Fibroblast of the aortic adventitia (primary cell): ENCODE measurements around the gene OR51E2. TPM values are rescaled to one million over a fixed set of nuclear protein-coding genes. Genes with fewer than 3 reads are reported as not detected.

Experiments
- DNase-seq: peaks from one replicate; pipeline ENCODE4 v3.0.0-alpha.2; 2010; ENCODE audit warnings: low read depth
- H3K4me3 ChIP-seq: 2 replicates; pipeline ENCODE4 v1.5.1; 2011; ENCODE audit warnings: low read depth, mild to moderate bottlenecking, control low read depth, low read length, moderate library complexity
- total RNA-seq: library from RNA; depleted of rRNA; stranded (reverse); fragments of >200 nt; gene quantifications from 2 replicates; pipeline ENCODE4 v1.2.3, GENCODE V29; 2012; ENCODE audit warnings: low replicate concordance
- TF ChIP-seq, protein P1 (sequence below): IDR thresholded peaks from 2 replicates; pipeline ENCODE4 v1.5.1; 2011; ENCODE audit warnings: mild to moderate bottlenecking, low read length, control low read depth, inconsistent platforms; ENCODE audit not compliant: insufficient read depth

Gene OR51E2
- total RNA-seq, 1 donor, result not detected

DNA sequence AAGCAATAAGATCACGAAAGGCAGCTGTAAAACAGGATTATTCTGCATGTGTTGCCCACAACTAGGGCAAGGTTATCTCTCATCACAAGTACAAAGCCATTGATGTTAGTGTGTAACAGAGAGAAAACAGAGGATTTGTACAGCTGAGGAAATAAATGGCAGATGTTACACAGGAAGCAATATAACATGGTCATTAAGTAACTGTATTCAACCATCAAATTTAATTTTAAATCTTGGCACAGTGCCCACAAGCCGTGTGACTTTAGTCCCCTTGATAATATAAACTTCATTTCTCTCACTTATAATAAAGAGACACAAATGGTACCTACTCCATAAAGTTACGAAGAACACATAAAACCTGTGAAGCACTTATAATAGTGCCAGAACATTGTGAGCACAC is 17.3 kb downstream of the OR51E2 start:
- TF ChIP-seq, protein P1, sequence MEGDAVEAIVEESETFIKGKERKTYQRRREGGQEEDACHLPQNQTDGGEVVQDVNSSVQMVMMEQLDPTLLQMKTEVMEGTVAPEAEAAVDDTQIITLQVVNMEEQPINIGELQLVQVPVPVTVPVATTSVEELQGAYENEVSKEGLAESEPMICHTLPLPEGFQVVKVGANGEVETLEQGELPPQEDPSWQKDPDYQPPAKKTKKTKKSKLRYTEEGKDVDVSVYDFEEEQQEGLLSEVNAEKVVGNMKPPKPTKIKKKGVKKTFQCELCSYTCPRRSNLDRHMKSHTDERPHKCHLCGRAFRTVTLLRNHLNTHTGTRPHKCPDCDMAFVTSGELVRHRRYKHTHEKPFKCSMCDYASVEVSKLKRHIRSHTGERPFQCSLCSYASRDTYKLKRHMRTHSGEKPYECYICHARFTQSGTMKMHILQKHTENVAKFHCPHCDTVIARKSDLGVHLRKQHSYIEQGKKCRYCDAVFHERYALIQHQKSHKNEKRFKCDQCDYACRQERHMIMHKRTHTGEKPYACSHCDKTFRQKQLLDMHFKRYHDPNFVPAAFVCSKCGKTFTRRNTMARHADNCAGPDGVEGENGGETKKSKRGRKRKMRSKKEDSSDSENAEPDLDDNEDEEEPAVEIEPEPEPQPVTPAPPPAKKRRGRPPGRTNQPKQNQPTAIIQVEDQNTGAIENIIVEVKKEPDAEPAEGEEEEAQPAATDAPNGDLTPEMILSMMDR, result no peak
- DNase-seq, result no peak
- H3K4me3 ChIP-seq, result no peak overlapping the region

DNA sequence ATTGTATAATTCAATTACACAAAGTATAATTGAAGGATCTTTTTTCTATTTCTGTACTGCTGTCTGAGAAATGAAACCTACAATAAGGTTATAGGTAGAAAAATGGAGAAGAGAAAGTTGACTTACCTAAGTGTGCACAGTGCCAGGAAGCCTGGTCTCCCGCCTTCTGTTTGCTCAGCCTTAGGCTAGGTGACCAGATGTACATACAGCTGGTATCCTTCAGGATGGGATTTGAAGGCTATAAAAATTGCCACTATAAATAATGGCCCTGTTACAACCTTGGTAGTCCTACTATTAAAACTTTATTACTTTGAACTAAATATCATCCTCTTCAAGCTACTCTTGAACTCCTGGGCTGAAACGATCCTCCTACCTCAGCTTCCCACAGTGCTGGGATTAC is 19.7 kb downstream of the OR51E2 start:
- DNase-seq, result no peak
- TF ChIP-seq, protein P1, result no peak
- H3K4me3 ChIP-seq, result no peak overlapping the region

DNA sequence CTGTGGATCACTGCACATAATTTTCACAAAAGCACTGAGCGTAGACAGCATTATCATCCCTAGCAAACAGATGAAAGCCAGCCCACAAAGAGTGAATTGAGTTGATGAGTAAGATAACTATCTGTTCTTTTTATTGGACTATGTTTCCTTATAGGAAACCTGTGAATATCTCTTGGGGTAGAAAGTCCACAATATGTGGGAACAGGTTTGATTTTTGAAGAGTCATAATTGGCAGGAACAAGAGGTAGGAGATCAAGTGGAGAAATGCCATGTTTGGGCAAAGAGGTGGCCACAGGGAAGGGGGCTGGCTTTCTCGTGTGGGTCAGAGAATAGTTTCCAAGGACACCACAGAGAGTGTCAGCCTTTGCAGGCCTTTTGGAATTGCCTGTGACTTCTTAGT is 23.9 kb downstream of the OR51E2 start:
- no peak for DNase-seq
- no peak overlapping the region for H3K4me3 ChIP-seq
- TF ChIP-seq, protein P1, result no peak

- no peak overlapping the region for H3K4me3 ChIP-seq
- TF ChIP-seq, protein P1, result no peak
- no peak for DNase-seq
Measured at GRCh38 chr11:4672470-4672869, 25.2 kb downstream of the OR51E2 start.

GRCh38 chr11:4671741-4672140 is 25.9 kb downstream of the OR51E2 start:
- TF ChIP-seq, protein P1, result no peak
- no peak overlapping the region for H3K4me3 ChIP-seq
- DNase-seq, result no peak

DNA sequence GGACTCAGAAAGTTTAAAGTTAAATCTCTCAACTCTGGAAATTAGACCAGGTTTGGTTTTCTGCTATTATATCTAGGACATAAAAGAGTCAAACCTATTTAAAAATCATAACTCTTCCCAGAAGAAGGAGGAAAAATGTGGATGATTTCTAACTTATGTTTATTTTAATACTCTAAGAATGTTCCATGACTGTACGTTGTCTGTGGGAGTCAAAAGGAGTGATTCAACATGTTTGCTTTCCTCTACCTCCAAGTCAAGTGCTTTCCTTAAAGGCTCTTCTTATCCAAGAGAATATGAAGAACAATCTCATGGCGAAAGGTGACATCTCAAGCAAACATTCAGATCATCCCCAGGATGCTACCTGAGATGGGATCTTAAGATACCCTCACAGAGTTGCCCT is 32.2 kb downstream of the OR51E2 start:
- no peak for DNase-seq
- no peak overlapping the region for H3K4me3 ChIP-seq
- TF ChIP-seq, protein P1, result no peak

DNA sequence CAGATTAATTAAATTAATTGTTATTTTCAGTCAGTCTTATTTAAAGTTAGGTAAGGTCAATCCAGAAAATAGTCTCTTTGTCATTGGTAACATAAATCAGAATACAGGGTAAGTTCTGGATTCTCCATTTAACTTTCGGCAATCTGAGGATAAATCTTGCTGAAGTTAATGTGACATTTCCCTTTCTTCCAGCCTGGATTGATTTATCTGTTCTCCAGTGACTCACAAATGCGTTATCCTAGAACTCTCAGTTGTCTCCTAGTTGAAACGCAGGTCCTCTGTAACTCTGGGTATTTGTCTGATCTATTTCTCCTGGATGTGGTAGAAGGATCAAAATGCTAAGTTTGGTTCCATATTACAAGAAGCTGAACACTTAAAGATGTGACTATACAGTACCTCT is 32.9 kb downstream of the OR51E2 start:
- TF ChIP-seq, protein P1, result no peak
- H3K4me3 ChIP-seq, result no peak overlapping the region
- DNase-seq, result no peak
